CD4-positive, alpha-beta T cell treated with Interferon alpha-2 for 1 hour (primary cell): ENCODE results near the gene CARMIL3.
"Not testable (repeated sequence)": the region's sequence is repeated elsewhere in the genome, so short reads cannot be mapped to it uniquely, and the experiment has no call there.

Experiments used
- DNase-seq, 2 donors: peaks; one replicate each; pipeline ENCODE4 v3.0.0-alpha.2; 2020 to 2022

CARMIL3 gene

GRCh38 chr14:24051789-24052655 lies at the start of gene CARMIL3:
TSS of gene CARMIL3 (plus strand) at chr14:24052009. CDS start at chr14:24052154, 145 bp downstream.
- DNase-seq: peak; percentile 52 to 70

GRCh38 chr14:24006471-24006816 lies 45.4 kb upstream of the CARMIL3 start:
- not testable (repeated sequence) for DNase-seq

GRCh38 chr14:24006817-24007652 lies 44.8 kb upstream of the CARMIL3 start:
- peak; percentile 58 to 74 for DNase-seq

- no peak for DNase-seq
Measured at GRCh38 chr14:24011051-24011450, 40.8 kb upstream of the CARMIL3 start.

GRCh38 chr14:24012726-24013273 lies 39.0 kb upstream of the CARMIL3 start:
- not testable (repeated sequence) for DNase-seq

- DNase-seq: peak; percentile 66 to 84
Measured at GRCh38 chr14:24013654-24014514, 37.9 kb upstream of the CARMIL3 start.

GRCh38 chr14:24015745-24016144 lies 36.1 kb upstream of the CARMIL3 start:
- not testable (repeated sequence) for DNase-seq

GRCh38 chr14:24018978-24019377 lies 32.8 kb upstream of the CARMIL3 start:
- DNase-seq: not testable (repeated sequence)

GRCh38 chr14:24019944-24020343 lies 31.9 kb upstream of the CARMIL3 start:
- DNase-seq: not testable (repeated sequence)

- DNase-seq: not testable (repeated sequence)
Measured at GRCh38 chr14:24020520-24020919, 31.3 kb upstream of the CARMIL3 start.

GRCh38 chr14:24024939-24025418 lies 26.8 kb upstream of the CARMIL3 start:
- DNase-seq: not testable (repeated sequence)

- DNase-seq: not testable (repeated sequence)
Measured at GRCh38 chr14:24029687-24030086, 22.1 kb upstream of the CARMIL3 start.

- not testable (repeated sequence) for DNase-seq
Measured at GRCh38 chr14:24031331-24031730, 20.5 kb upstream of the CARMIL3 start.

GRCh38 chr14:24032727-24033418 lies 18.9 kb upstream of the CARMIL3 start:
- peak in 1 of 2 donors; percentile 30 for DNase-seq

GRCh38 chr14:24035769-24036168 lies 16.0 kb upstream of the CARMIL3 start:
- not testable (repeated sequence) for DNase-seq

- DNase-seq: peak; percentile 58 to 74
Measured at GRCh38 chr14:24036169-24036962, 15.4 kb upstream of the CARMIL3 start.

GRCh38 chr14:24036963-24037657 lies 14.7 kb upstream of the CARMIL3 start:
- not testable (repeated sequence) for DNase-seq

- DNase-seq: no peak
Measured at GRCh38 chr14:24037658-24038037, 14.2 kb upstream of the CARMIL3 start.

GRCh38 chr14:24038686-24039085 lies 13.1 kb upstream of the CARMIL3 start:
- no peak for DNase-seq

GRCh38 chr14:24040692-24041091 lies 11.1 kb upstream of the CARMIL3 start:
- DNase-seq: no peak
